Endothelial cell of umbilical vein (primary cell): ENCODE measurements around the gene HCAR2.

Experiments used
- CTCF ChIP-seq, 2 donors: IDR thresholded peaks; 1 replicate in 1 of 2; 2 replicates in 1 of 2; pipeline ENCODE4 v1.5.1; 2011; ENCODE audit warnings: low read length in 2 of 2, mild to moderate bottlenecking in 2 of 2, moderate library complexity in 2 of 2, control low read depth in 1 of 2, inconsistent platforms in 1 of 2, low read depth in 1 of 2; ENCODE audit not compliant: insufficient read depth in 1 of 2; ENCODE audit errors: extremely low read depth in 1 of 2
- EZH2 ChIP-seq: IDR thresholded peaks from 2 replicates; pipeline ENCODE4 v1.6.1; 2012; ENCODE audit warnings: borderline replicate concordance, low read depth, mild to moderate bottlenecking, moderate library complexity, low read length, inconsistent platforms; ENCODE audit not compliant: severe bottlenecking
- JUN ChIP-seq: IDR thresholded peaks from 2 replicates; pipeline ENCODE4 v1.6.1; 2011; ENCODE audit warnings: borderline replicate concordance, low read depth; ENCODE audit not compliant: insufficient read length, insufficient read depth
- MAX ChIP-seq: IDR thresholded peaks from 2 replicates; pipeline ENCODE4 v1.6.1; 2011; ENCODE audit not compliant: insufficient read depth, insufficient read length
- POLR2A ChIP-seq: IDR thresholded peaks from 2 replicates; pipeline ENCODE4 v1.6.1; 2012; ENCODE audit warnings: low read depth, mild to moderate bottlenecking, control low read depth, low read length

GRCh38 chr12:122724641-122725243 is 21.6 kb upstream of the HCAR2 start:
- TF ChIP-seq POLR2A: no peak
- no peak for TF ChIP-seq CTCF (IDR thresholded peaks at IDR 0.05; ENCODE audit: extremely low read depth in 1 of 2, insufficient read depth in 1 of 2, low read depth in 1 of 2, low read length in 2 of 2)
- no peak for TF ChIP-seq MAX
- no peak for TF ChIP-seq JUN
- no peak for TF ChIP-seq EZH2
